GM21381 (cell line): ENCODE data around the gene CHTF8.
"Not testable (repeated sequence)": the region's sequence is repeated elsewhere in the genome, so short reads cannot be mapped to it uniquely, and the experiment has no call there.

Experiments
- ATAC-seq: cut with Tn5 transposase; IDR thresholded peaks from one replicate; pipeline ENCODE4 v1.9.1; 2021; ENCODE audit warnings: mild to moderate bottlenecking, moderate library complexity; ENCODE audit not compliant: unreplicated experiment

The CHTF8 gene

DNA sequence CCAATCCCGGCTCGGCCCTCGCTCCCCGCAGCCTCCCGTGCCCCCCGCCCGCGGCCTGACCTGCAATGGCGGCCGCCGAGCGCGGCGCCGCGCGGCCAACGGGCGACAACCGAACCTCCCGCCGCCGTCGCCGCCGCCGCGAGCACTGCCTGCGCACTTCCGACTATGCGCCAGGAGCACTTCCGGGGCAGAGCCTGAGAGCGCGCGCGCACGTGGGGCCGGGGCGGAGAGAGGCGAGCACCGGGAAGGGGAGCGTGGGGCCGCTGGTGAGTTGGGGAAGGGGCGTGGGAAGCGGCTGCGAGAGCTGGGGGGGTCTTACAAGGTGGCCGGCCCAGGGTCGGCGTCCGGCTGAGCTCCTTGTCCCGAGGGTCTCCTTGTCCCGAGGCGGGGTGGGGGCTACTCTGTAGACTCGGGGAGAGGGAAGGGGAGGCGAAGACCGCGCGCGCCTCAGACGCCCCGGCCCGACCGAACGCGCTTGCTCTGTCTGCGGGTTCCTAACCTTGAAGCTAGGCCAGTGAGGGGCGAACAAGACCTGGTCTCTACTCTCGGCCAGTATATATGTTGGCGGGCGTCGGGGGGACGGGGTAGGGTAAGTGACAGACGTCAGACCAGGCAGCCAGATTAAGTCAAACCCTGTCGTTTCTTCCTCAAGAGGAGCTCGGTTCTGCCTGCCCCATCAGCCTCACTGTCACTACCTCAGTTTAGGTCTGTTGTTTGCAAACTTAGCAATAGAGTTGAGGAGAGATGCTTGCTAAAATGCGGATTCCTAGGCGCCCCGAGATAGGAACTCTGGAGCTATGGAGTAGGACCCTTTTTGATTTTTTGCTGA lies at the start of gene CHTF8, which contains the start of gene UTP4:
CHTF8 (minus strand) TSS at position 165 of the 829 bp plus-strand sequence. CDS start 11,130 bp downstream, outside the sequence.
UTP4 (plus strand) TSS at position 226 of the 829 bp plus-strand sequence. CDS start 811 bp downstream, outside the sequence.
- ATAC-seq: peak; percentile 87

DNA sequence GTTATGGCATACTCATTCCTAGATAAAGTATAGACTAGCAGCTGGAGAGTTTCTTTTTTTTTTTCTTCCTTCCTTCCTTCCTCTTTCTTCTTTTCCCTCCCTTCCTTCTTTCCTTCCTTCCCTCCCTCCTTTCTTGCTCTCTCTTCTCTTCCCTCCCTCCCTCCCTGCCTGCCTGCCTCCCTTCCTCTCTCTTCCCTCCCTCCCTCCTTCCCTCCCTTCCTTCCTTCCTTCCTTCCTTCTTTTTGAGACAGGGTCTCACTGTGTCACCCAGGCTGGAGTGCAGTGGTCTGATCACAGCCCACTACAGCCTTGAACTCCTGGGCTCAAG lies 47.6 kb upstream of the CHTF8 start:
- no peak for ATAC-seq

DNA sequence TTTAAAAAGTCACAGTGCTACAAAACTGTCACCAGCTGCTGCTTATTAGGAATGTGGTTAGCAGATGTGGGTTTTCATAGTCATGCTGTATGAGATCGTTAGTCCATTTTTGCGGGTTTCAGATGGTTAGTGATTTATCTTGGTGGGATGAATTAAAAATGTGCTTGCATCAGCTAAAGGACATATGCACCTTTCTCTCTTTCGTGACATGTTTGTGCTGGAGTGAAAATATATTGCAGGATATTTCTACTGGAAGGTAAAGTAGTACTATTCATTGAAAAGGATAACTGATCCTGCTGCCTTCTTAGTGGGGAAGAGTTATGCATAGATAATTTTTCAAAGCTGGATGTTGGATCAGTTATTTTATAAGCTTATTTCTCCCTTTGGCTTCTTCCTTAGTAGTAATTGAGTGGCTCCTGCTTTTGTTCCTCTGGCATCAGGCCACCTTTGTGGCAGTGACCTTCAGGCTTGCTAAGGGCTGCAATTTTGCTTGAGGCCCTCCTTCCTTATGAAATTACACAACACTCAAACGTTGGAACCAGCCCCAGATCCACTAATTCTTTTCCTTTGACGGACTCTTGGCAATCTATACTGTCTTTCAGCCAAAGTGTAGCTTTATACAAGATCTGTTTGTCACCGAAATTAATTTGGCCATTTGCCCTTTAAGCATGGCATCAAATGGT lies 47.1 kb upstream of the CHTF8 start:
- ATAC-seq: no peak

DNA sequence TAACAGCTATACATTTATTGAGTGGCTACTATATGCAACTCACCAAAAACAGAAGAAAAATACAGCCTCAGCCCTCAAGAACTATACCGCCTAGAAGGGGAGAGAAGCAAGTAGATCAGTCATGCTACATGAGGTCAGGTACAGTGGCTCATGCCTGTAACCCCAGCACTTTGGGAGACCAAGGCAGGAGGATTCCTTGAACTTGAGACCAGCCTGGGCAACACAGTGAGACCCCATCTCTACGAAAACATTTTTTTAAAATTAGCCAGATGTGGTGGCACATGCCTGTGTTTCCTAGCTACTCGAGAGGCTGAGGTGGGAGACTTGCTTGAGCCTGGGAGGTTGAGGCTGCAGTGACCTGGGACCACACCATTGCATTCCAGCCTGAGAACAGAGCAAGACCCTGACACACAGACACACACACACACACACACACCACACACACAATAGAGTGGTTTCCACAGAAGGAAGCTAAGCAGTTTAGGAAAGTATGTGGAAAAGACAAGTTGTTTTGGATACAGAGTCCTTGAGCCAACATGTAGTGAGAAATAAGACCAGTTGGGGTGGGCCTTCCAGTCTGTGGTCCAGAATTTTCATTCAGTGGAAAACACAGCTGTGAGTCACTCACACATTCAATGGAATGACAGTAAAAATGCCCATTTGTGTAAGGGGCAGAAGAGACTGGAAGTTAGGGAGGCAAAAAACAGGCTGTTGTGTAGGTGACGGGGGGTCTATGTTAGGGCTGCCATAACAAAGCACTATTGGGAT lies 43.8 kb upstream of the CHTF8 start:
- no peak for ATAC-seq

DNA sequence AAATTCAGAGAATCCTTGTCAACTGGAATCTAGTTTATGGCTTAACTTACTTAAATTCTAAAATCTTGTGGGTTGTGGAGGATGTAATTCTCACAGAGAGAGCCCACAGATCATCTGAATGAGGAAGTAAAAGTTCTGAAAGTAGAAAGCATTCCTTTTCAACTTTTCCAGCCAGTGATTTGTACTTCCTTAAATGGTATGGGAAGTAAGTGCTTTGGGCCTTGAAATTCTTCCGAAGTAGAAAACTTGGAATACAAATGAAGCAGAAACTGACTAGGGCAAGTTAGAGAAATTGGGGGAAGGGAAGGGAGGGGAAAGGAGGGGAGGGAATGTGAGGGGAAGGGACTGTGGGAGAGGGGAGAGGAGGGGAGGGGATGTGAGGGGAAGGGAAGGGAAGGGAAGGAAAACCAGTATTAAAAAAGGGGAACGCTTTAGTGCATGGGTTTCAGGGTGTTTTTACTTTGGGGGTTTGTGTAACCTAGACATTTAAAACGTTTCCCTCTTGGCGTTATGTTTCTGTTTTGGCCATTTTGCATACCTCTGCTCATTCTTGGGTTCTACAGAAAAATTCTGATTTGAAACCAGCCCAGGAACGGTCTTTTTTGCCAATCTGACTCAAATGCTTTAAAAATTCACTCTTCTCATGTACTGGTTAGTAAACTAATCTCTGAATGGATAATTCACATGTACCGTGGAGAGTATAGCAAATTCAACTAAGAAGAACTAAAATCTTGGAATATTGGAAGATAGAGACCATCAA lies 39.1 kb upstream of the CHTF8 start:
- ATAC-seq: no peak

DNA sequence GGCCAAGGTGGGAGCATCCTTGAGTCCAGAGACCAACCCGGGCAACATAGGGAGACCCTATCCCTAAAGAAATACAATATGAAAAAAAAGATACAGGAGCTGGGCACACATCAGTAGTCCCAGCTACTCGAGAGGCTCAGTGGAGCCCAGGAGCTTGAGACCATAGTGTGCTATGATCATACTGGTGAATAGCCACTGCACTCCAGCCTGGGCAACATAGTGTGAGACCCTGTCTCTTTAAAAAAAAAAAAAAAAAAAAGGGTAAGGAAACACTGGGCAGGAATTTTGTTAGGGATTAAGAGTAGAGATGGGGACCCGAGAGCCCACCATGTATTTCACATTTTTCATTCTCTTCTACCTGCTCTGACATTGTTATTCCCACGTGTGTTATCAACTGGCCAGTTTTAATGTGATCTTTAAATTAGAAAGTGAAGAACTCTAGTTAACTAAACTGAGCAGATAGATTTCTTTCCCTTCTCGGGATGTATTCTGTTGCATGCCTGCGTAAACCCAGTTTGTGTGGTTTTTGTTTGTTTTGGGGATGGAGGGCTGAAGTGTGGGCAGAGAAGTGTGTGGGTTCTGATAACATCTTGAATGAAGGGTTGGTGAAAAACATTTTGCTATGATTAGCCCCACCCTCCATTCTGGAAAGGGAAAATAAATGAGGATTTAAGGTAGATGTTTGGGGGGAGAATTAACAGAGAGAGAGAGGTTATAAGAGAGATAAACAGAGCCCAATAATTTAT lies 37.4 kb upstream of the CHTF8 start:
- ATAC-seq: no peak

DNA sequence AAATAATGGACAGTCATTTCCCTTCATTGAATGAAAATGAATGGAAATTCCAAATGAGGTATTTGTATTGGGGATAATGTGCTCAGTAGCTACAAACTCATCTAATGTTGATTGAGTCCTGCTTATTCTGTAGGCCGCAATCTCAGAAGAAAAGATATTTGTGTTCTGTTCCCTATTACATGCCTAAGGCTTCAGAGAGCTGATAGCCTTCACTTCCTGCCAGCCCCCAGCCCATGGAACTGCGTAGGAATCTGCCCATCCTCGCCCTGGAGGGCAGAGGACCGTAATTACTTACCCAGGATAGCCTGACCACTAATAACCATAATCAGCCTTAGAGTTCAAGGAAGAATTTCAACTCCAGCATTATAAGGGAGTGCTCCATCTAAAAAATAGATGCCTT lies 36.7 kb upstream of the CHTF8 start:
- no peak for ATAC-seq

- ATAC-seq: no peak
Observed at GRCh38 chr16:69166946-69167930, 34.9 kb upstream of the CHTF8 start.

DNA sequence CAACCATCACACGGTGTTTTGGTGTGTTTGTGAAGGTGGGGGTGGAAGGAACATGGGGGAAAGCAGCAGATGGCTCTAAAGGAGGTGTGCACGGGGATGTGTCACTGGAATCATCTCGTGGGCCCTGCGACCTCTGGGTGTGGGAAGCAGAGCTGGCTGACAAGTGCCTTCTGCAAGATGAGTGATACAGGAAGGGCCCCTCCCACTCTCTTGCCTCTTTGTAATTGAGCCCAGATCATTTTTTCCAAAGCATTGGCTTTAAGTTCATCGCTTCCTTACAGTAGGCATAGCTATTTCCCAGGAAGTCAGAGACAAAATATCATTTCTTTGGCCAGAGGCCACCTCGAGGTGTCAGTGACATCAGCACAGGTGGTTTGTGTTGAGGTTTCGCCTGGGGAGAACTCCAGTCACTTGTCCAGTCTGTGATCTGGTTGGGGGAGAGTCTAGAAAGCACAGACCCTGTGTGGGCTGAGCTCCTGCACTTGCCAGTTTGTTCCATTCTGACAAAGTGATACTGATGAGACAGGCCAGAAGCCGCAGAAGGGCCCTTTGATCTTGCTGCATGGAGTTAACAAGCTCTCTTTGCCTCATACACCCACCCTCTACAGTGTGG lies 33.9 kb upstream of the CHTF8 start:
- ATAC-seq: no peak

DNA sequence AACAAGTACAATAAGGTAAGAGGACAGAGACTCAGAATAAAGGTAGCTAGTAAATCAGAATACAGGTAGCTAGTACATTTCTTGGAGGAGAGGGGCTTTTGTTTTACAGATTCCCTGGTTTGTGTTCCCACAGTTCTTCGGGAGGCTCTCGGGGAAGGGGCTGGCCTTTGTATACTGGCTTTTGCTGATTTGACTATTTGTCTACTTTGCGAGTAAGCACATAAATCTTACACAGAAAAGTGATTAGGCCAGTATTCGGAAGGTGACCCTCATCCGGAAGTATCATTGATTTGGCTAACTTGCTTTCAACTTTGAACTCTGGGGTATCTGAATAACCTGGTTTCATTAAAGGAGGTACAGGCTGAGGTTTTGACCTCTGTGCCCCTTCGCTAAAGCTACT lies 33.2 kb upstream of the CHTF8 start:
- ATAC-seq: no peak

DNA sequence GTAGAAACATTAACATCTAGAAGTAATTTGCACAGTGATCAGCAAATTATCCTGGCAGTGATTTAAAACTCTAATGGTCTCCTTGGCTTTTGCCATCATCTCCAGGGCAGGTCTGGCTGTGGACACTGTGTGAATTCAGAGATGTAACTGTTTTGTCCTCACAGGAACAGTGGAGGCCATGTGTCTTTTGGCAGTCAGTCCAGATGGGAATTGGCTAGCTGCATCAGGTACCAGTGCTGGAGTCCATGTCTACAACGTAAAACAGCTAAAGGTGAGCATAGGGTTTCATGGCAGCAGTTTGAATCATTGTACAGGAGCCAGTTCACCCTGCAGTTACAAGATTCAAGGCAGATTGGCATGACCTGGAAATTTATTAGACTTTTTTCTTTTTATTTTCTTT lies 27.8 kb upstream of the CHTF8 start:
- no peak for ATAC-seq

GRCh38 chr16:69157196-69157595 lies 24.8 kb upstream of the CHTF8 start:
- no peak for ATAC-seq

- no peak for ATAC-seq
Observed at GRCh38 chr16:69150146-69150865, 17.9 kb upstream of the CHTF8 start.

- ATAC-seq: not testable (repeated sequence)
Observed at GRCh38 chr16:69149621-69150020, 17.2 kb upstream of the CHTF8 start.

DNA sequence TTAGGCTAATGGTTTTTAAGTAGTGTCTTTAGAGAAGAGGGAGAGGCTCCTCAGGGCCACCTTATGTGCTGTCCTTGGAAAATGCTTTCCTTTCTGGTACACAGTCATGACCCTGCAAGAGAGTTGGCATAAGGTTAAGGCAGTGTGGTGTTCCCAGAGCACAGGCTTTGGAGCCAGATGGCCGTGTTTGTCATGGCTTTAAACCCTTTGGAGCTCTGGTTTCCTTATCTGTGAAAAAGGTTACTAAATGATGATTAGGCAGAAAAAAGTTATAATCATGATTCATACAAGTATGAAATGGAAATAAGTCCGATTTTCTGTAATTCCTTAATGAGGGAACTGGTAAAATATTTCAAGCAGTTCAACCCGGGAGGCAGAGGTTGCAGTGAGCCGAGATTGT lies 13.3 kb upstream of the CHTF8 start:
- no peak for ATAC-seq

DNA sequence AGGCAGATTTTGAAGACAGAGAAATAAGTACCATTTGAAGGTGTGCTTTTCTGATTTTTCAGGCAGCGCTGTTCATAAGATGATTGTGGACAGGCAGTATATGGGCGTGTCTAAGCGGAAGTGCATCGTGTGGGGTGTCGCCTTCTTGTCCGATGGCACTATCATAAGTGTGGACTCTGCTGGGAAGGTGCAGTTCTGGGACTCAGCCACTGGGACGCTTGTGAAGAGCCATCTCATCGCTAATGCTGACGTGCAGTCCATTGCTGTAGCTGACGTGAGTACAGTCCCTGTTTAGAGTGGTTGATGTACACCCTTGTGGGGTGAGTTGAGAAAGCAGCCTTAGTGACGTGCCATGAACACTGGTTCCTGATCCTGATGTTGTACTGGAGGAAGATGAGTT lies 10.7 kb upstream of the CHTF8 start:
- no peak for ATAC-seq

- no peak for ATAC-seq
Observed at GRCh38 chr16:69141936-69142335, 9.5 kb upstream of the CHTF8 start.

DNA sequence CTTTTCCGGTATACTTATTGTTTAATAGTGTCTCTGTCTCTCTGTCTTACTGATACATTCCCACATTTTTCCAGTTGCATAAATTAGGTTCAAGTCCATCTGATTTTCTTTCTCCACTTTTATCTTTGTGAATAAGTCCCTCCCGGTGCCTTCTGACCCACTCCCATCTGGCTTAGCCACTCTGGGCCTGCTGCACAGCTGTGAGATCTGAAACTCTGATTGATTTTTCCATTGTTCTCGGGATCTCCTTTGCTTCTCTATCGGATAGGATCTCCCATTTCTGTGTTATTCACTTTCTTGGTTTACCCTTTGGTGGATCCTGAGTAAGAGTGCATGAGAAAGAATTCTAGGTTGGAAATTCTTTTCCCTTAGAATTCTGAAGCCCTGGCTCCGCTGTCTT lies 8.6 kb upstream of the CHTF8 start:
- no peak for ATAC-seq
